Uterus (tissue), 2 donors: ENCODE measurements around the gene ZDHHC7.

Source experiments
- CTCF ChIP-seq, 4 experiments: fragments of 200-600 bp in 2 of 4; fragments of 450-650 bp in 2 of 4; sonication (generic) in 2 of 4; IDR thresholded peaks; one replicate each; pipeline ENCODE4 v1.5.1; 2016 to 2019; ENCODE audit warnings: antibody characterized with exemption in 4 of 4, mild to moderate bottlenecking in 2 of 4, moderate library complexity in 1 of 4
- POLR2A ChIP-seq, 2 donors: fragments of 450-650 bp; IDR thresholded peaks; one replicate each; pipeline ENCODE4 v1.6.1; 2016; ENCODE audit warnings: antibody characterized with exemption in 2 of 2, mild to moderate bottlenecking in 1 of 2, moderate library complexity in 1 of 2

DNA sequence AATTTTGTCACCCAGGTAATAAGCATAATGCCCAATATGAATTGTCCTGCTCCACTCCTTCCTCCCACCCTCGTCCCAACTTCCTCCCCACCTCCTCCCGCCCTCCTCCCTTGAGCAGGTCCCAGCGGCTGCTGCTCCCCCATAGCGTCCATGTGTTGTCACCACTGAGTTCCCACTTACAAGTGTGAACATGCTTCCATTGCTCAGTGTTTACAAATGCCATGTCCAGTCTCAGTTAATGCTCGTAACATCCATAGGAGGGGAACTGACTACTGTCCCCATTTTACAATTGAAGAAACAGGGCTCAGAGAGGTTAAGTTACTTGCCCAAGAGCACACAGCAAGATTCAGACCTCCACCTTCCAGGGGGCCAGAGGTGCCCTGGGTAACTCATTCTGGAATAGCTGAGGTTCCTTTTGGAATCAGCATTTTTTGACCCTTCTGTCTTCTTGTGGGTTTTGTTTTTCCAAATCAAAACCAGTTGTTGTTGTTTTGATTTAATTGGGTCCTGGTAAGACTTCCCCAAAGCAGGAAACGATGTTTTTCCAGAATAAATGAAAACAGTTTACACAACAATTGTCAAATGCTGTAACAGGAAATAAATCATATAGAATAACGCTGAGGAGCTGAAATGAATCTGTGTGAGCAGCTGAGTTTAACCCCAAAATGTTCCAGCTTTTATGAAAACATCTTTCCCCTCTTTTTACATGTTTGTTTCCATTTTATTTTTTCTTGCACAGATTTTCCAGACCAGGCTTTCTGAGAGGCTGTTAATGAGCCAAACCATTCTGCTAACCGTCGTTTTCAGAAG, 73.9 kb downstream of the ZDHHC7 start:
- TF ChIP-seq POLR2A (IDR thresholded peaks at IDR 0.05) (no peak), CTCF (IDR thresholded peaks at IDR 0.05) (no peak)
